CD4-positive, alpha-beta T cell treated with Interleukin-15 for 1 hour (primary cell): ENCODE measurements around the gene SRRM5.
"Not testable (repeated sequence)": the region's sequence is repeated elsewhere in the genome, so short reads cannot be mapped to it uniquely, and the experiment has no call there.

ENCODE experiments used
- DNase-seq: peaks from one replicate; pipeline ENCODE4 v3.0.0-alpha.2; 2020

The SRRM5 gene

GRCh38 chr19:43611788-43612187 is at the start of gene SRRM5:
Gene SRRM5 (plus strand): TSS chr19:43612088. CDS start chr19:43612122, 34 bp downstream.
- no peak for DNase-seq

- no peak for DNase-seq
Observed at GRCh38 chr19:43562226-43562697, 49.6 kb upstream of the SRRM5 start.

GRCh38 chr19:43562698-43563241 is 49.1 kb upstream of the SRRM5 start:
- DNase-seq: peak; percentile 92

- DNase-seq: no peak
Observed at GRCh38 chr19:43563816-43564457, 48.0 kb upstream of the SRRM5 start.

- DNase-seq: no peak
Observed at GRCh38 chr19:43564800-43565199, 47.1 kb upstream of the SRRM5 start.

GRCh38 chr19:43569657-43570056 is 42.2 kb upstream of the SRRM5 start:
- no peak for DNase-seq

GRCh38 chr19:43570174-43570791 is 41.6 kb upstream of the SRRM5 start:
- no peak for DNase-seq

GRCh38 chr19:43572171-43572588 is 39.7 kb upstream of the SRRM5 start:
- DNase-seq: no peak

GRCh38 chr19:43574424-43575155 is 37.3 kb upstream of the SRRM5 start:
- DNase-seq: no peak

GRCh38 chr19:43575156-43575950 is 36.5 kb upstream of the SRRM5 start, which contains the start of the genes PINLYP and XRCC1:
Gene PINLYP (plus strand): TSS chr19:43575801. CDS start chr19:43577192, 1,391 bp downstream.
Gene XRCC1 (minus strand): TSS chr19:43575527. CDS start chr19:43575458, 69 bp downstream.
- DNase-seq: peak; percentile 99

GRCh38 chr19:43575955-43576878 is 35.7 kb upstream of the SRRM5 start:
- DNase-seq: no peak

- DNase-seq: no peak
Observed at GRCh38 chr19:43578787-43579186, 33.1 kb upstream of the SRRM5 start.

- DNase-seq: no peak
Observed at GRCh38 chr19:43581467-43581866, 30.4 kb upstream of the SRRM5 start.

GRCh38 chr19:43582495-43582894 is 29.4 kb upstream of the SRRM5 start:
- no peak for DNase-seq

GRCh38 chr19:43584484-43584883 is 27.4 kb upstream of the SRRM5 start:
- DNase-seq: no peak

GRCh38 chr19:43586346-43586745 is 25.5 kb upstream of the SRRM5 start:
- DNase-seq: no peak

- not testable (repeated sequence) for DNase-seq
Observed at GRCh38 chr19:43587029-43587428, 24.9 kb upstream of the SRRM5 start.

GRCh38 chr19:43589277-43589676 is 22.6 kb upstream of the SRRM5 start:
- no peak for DNase-seq

- peak; percentile 35 for DNase-seq
Observed at GRCh38 chr19:43589678-43590077, 22.2 kb upstream of the SRRM5 start.

GRCh38 chr19:43591904-43592772 is 19.8 kb upstream of the SRRM5 start:
- DNase-seq: no peak
